Prostate gland (tissue), 2 donors: ENCODE measurements around the gene CCDC77.

ENCODE experiments used
- POLR2A ChIP-seq: fragments of 450-650 bp; IDR thresholded peaks from one replicate; pipeline ENCODE4 v1.6.1; 2016; ENCODE audit warnings: antibody characterized with exemption, mild to moderate bottlenecking
- TF ChIP-seq, protein P1 (sequence below), 4 experiments: fragments of 200-600 bp in 2 of 4; fragments of 450-650 bp in 2 of 4; sonication (generic) in 2 of 4; IDR thresholded peaks; 1 replicate in 3 of 4; 2 replicates in 1 of 4; pipeline ENCODE4 v1.5.1; 2016 to 2019; ENCODE audit warnings: antibody characterized with exemption in 4 of 4, mild to moderate bottlenecking in 2 of 4, moderate library complexity in 2 of 4

DNA sequence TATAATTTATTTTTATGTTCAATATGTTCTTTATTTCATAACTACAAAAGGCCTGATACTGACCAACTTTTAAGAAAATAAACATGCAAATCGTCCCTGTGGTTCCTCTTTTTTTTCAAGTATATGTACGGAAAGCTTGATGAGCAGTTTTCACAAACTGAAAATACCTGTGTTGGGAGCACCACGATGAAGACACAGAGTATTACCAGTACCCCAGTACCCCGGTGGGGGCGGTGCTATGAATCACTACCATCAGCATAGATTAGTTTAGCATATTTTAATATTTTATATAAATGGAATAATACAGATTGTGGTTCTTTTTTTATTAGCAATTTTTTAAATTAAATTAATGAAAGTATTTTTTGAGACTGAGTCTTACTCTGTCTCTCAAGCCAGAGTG, 65.3 kb downstream of the CCDC77 start:
- TF ChIP-seq POLR2A = no peak
- TF ChIP-seq, protein P1, sequence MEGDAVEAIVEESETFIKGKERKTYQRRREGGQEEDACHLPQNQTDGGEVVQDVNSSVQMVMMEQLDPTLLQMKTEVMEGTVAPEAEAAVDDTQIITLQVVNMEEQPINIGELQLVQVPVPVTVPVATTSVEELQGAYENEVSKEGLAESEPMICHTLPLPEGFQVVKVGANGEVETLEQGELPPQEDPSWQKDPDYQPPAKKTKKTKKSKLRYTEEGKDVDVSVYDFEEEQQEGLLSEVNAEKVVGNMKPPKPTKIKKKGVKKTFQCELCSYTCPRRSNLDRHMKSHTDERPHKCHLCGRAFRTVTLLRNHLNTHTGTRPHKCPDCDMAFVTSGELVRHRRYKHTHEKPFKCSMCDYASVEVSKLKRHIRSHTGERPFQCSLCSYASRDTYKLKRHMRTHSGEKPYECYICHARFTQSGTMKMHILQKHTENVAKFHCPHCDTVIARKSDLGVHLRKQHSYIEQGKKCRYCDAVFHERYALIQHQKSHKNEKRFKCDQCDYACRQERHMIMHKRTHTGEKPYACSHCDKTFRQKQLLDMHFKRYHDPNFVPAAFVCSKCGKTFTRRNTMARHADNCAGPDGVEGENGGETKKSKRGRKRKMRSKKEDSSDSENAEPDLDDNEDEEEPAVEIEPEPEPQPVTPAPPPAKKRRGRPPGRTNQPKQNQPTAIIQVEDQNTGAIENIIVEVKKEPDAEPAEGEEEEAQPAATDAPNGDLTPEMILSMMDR (IDR thresholded peaks at IDR 0.05) = no peak
